ENCODE results near the gene NOVA2. TPM values are rescaled to one million over a fixed set of nuclear protein-coding genes. Genes with fewer than 3 reads are reported as not detected.

Gene NOVA2
- total RNA-seq, 1 experiment from 2014 or later = 11.3 TPM

GRCh38 chr19:46020819-46021125, 47.1 kb upstream of the NOVA2 start:
- Mint-ChIP-seq H3K4me1 (peaks cover 24% of the 10 kb centered on the region), H3K4me3 (no peak overlapping the region), H3K36me3 (peaks cover 3% of the 10 kb centered on the region; the same call in 1 of the 2 replicates), H3K27me3 (ENCODE audit: low read depth) (peaks cover 11% of the 10 kb centered on the region), H3K9me3 (peaks cover 6% of the 10 kb centered on the region; the same call in 1 of the 2 replicates), H3K27ac (no peak overlapping the region)
- no peak for ATAC-seq
- DNase-seq (ENCODE audit: low spot score) = no peak
- TF ChIP-seq ZMAT4 (CRISPR knock-in tag; IDR thresholded peaks at IDR 0.05) = no peak
- no peak for TF ChIP-seq NFATC4 (CRISPR knock-in tag; IDR thresholded peaks at IDR 0.05)
- no peak for TF ChIP-seq ZNF219 (CRISPR knock-in tag; IDR thresholded peaks at IDR 0.05; ENCODE audit: borderline replicate concordance)
- TF ChIP-seq ATF2 (CRISPR knock-in tag; IDR thresholded peaks at IDR 0.05; ENCODE audit: borderline replicate concordance, low read depth) = no peak
- no peak for TF ChIP-seq IRF1 (CRISPR knock-in tag; IDR thresholded peaks at IDR 0.05)
- TF ChIP-seq AR (CRISPR knock-in tag; IDR thresholded peaks at IDR 0.05) = no peak
- no peak for TF ChIP-seq MAX (CRISPR knock-in tag; IDR thresholded peaks at IDR 0.05)
- no peak for TF ChIP-seq MLX (CRISPR knock-in tag; IDR thresholded peaks at IDR 0.05)
- TF ChIP-seq ZNF138 (CRISPR knock-in tag; conservative IDR thresholded peaks at IDR 0.05) = no peak
- no peak for TF ChIP-seq ETV6 (CRISPR knock-in tag; IDR thresholded peaks at IDR 0.05)
- TF ChIP-seq SMAD4 (CRISPR knock-in tag; IDR thresholded peaks at IDR 0.05) = no peak
- TF ChIP-seq TP53 (CRISPR knock-in tag; IDR thresholded peaks at IDR 0.05) = no peak
- no peak for TF ChIP-seq E2F5 (CRISPR knock-in tag; IDR thresholded peaks at IDR 0.05)
- no peak for TF ChIP-seq HMGXB4 (CRISPR knock-in tag; IDR thresholded peaks at IDR 0.05)
- no peak for TF ChIP-seq CBFB (CRISPR knock-in tag; IDR thresholded peaks at IDR 0.05; ENCODE audit: low read depth)
- no peak for TF ChIP-seq RORB (CRISPR knock-in tag; IDR thresholded peaks at IDR 0.05)
- no peak for TF ChIP-seq STAT6 (CRISPR knock-in tag; conservative IDR thresholded peaks at IDR 0.05; ENCODE audit: low read depth)
- POLR2A ChIA-PET = no interaction called here
- CTCF ChIA-PET = interaction anchor here (0.6 to 6.3 kb wide), 11 partner anchors 7 to 313 kb away, joined by 3 to 76 read pairs (median 3); no protein-coding TSS in a partner anchor
